ENCODE measurements around the gene EFCAB9. TPM values are rescaled to one million over a fixed set of nuclear protein-coding genes. Genes with fewer than 3 reads are reported as not detected.

EFCAB9 gene
- total RNA-seq, 4 donors from 2014 or later = not detected

DNA sequence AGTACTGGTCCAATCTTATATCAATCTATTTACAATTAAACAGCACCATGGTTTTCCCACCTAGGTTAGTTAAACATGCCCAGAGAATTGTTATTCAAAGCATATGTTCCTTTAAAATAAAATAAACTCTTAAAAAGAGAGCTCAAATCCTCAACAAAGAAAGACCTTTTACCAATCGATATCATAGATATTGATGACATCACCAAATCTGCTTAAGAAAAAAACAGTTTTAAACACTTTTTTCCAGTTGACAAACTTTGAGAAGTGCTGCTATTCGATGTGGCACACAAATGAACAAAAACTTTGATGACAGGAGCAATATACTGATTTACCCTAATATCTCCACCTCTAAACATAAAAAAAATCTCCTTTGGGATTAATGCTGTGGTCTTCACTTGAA lies 15.7 kb downstream of the EFCAB9 start:
- H3K27me3 ChIP-seq = no peaks in the 10 kb centered on the region
- WGBS, 2 donors = 90 to 95% methylated on average over 2 of the region's 2 CpGs
- no peak overlapping the region for H3K27ac ChIP-seq
- DNase-seq = no peak
- intact Hi-C loops (cut with DNase I) = no loop called here
- TF ChIP-seq, protein P1, sequence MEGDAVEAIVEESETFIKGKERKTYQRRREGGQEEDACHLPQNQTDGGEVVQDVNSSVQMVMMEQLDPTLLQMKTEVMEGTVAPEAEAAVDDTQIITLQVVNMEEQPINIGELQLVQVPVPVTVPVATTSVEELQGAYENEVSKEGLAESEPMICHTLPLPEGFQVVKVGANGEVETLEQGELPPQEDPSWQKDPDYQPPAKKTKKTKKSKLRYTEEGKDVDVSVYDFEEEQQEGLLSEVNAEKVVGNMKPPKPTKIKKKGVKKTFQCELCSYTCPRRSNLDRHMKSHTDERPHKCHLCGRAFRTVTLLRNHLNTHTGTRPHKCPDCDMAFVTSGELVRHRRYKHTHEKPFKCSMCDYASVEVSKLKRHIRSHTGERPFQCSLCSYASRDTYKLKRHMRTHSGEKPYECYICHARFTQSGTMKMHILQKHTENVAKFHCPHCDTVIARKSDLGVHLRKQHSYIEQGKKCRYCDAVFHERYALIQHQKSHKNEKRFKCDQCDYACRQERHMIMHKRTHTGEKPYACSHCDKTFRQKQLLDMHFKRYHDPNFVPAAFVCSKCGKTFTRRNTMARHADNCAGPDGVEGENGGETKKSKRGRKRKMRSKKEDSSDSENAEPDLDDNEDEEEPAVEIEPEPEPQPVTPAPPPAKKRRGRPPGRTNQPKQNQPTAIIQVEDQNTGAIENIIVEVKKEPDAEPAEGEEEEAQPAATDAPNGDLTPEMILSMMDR (IDR thresholded peaks at IDR 0.05) = no peak
- no peak for TF ChIP-seq POLR2A (IDR thresholded peaks at IDR 0.05)
- no peak overlapping the region for H3K4me3 ChIP-seq
- H3K36me3 ChIP-seq = peaks cover 0 to 56% (median 0%) of the 10 kb centered on the region in 3 donors
- no peaks in the 10 kb centered on the region for H3K9me3 ChIP-seq
- H3K4me1 ChIP-seq = no peaks in the 10 kb centered on the region

- Histone ChIP-seq H3K27ac (no peak overlapping the region), H3K27me3 (no peaks in the 10 kb centered on the region), H3K4me1 (no peaks in the 10 kb centered on the region), H3K36me3 (peaks cover 0 to 58% (median 0%) of the 10 kb centered on the region in 3 donors), H3K4me3 (no peak overlapping the region), H3K9me3 (no peaks in the 10 kb centered on the region)
- no peak for TF ChIP-seq POLR2A (IDR thresholded peaks at IDR 0.05)
- TF ChIP-seq, protein P1 (IDR thresholded peaks at IDR 0.05) = no peak
- DNase-seq = no peak
- intact Hi-C loops (cut with DNase I) = no loop called here
- WGBS, 2 donors = 92% methylated on average over 8 of the region's 8 CpGs
These were observed 17.7 kb downstream of the EFCAB9 start for GRCh38 chr5:172211676-172212075.

DNA sequence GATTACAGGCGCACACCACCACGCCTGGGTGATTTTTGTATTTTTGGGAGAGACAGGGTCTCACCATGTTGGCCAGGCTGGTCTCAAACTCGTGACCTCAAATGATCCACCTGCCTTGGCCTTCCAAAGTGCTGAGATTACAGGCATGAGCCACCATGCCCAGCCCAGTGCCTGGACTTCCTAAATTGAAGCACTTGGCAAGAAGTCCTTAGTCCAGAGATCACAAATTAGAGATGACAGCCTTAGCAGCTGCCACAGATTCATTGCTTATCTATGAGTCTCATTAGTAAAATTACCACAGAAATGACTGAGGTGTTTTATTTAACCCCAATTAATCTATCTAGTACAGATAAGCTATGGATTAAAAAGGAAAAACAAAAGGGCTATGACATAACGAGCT lies 19.2 kb downstream of the EFCAB9 start:
- Histone ChIP-seq H3K4me3 (no peak overlapping the region), H3K27ac (no peak overlapping the region), H3K4me1 (no peaks in the 10 kb centered on the region), H3K36me3 (peaks cover 0 to 66% (median 0%) of the 10 kb centered on the region in 3 donors), H3K9me3 (no peaks in the 10 kb centered on the region), H3K27me3 (no peaks in the 10 kb centered on the region)
- intact Hi-C loops (cut with DNase I) = no loop called here
- DNase-seq = no peak
- TF ChIP-seq, protein P1 (IDR thresholded peaks at IDR 0.05) = no peak
- TF ChIP-seq POLR2A (IDR thresholded peaks at IDR 0.05) = no peak
- WGBS, 2 donors = 88 to 94% methylated on average over 2 to 4 of the region's 4 CpGs

DNA sequence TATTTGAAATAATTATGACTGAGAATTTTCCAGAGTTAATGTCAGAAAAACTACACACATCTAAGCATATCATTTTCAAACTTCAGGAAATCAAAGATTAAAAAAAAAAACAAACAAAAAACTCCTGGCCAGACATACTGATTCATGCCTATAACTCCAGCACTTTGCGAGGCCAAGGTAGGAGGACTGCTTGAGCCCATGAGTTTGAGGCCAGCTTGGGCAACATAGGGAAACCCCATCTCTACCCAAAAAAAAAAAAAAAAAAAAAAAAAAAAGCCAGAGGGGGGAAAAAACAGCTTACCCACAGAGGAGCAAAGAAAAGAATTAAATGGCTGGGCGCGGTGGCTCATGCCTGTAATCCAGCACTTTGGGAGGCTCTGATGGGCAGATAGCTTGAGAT lies 22.4 kb downstream of the EFCAB9 start:
- Histone ChIP-seq H3K36me3 (peaks cover 0 to 63% (median 0%) of the 10 kb centered on the region in 3 donors), H3K27ac (no peak overlapping the region), H3K9me3 (no peaks in the 10 kb centered on the region), H3K4me3 (no peak overlapping the region), H3K27me3 (no peaks in the 10 kb centered on the region), H3K4me1 (no peaks in the 10 kb centered on the region)
- DNase-seq = no peak
- 96% methylated on average over 3 of the region's 3 CpGs for WGBS, 2 donors
- no peak for TF ChIP-seq POLR2A (IDR thresholded peaks at IDR 0.05)
- TF ChIP-seq, protein P1 (IDR thresholded peaks at IDR 0.05) = no peak
- intact Hi-C loops (cut with DNase I) = no loop called here

DNA sequence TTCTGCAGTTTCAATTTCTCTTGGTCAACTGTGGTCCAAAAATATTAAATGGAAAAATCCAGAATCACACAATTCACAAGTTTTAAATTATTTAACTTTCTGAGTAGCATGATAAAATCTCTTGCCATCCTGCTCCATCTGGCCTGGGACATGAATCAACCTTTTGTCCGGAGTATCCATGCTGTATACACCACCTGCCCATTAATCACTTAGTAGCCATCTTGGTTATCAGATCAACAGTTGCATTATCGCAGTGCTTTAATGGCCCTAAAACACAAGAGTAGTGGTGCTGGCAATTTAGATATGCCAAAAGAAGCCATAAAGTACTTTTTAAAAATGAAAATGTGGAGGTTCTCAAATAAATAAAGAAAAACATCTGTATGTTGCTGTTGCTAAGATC lies 25.3 kb downstream of the EFCAB9 start:
- no peak overlapping the region for H3K27ac ChIP-seq
- no peaks in the 10 kb centered on the region for H3K4me1 ChIP-seq
- H3K36me3 ChIP-seq = peaks cover 0 to 44% (median 0%) of the 10 kb centered on the region in 3 donors
- DNase-seq = no peak
- no peak for TF ChIP-seq POLR2A (IDR thresholded peaks at IDR 0.05)
- TF ChIP-seq, protein P1 (IDR thresholded peaks at IDR 0.05) = no peak
- 86 to 96% methylated on average over 2 of the region's 2 CpGs for WGBS, 2 donors
- intact Hi-C loops (cut with DNase I) = no loop called here
- H3K4me3 ChIP-seq = no peak overlapping the region
- H3K9me3 ChIP-seq = no peaks in the 10 kb centered on the region
- no peaks in the 10 kb centered on the region for H3K27me3 ChIP-seq
